Renal cortex interstitium (tissue), 11 donors: ENCODE results near the gene ODR4. TPM values are rescaled to one million over a fixed set of nuclear protein-coding genes. Genes with fewer than 3 reads are reported as not detected.
"Not testable (repeated sequence)": the region's sequence is repeated elsewhere in the genome, so short reads cannot be mapped to it uniquely, and the experiment has no call there.

Experiments used
- DNase-seq, 11 donors: peaks; one replicate each; pipeline ENCODE4 v3.0.0-alpha.2; 2013; ENCODE audit warnings: low read depth in 9 of 11, low spot score in 4 of 11; ENCODE audit errors: extremely low read depth in 1 of 11
- polyA plus RNA-seq, 3 donors: library from polyadenylated mRNA; unstranded; fragments of 120-200 nt; gene quantifications; one replicate each; pipeline ENCODE4 v1.2.1, GENCODE V29; 2013; ENCODE audit not compliant: insufficient read length in 3 of 3

The ODR4 gene
- polyA plus RNA-seq, 3 donors, result 25.5 to 32.4 (median 29.5) TPM

- no peak for DNase-seq
These were observed 33.5 kb downstream of the ODR4 start for GRCh38 chr1:186409091-186409490.

GRCh38 chr1:186413319-186413718 lies 37.7 kb downstream of the ODR4 start:
- no peak for DNase-seq

- no peak for DNase-seq
These were observed 42.9 kb downstream of the ODR4 start for GRCh38 chr1:186418503-186418902.

- DNase-seq, result no peak
These were observed 44.7 kb downstream of the ODR4 start for GRCh38 chr1:186420311-186420710.

GRCh38 chr1:186420923-186421322 lies 45.3 kb downstream of the ODR4 start:
- no peak for DNase-seq

GRCh38 chr1:186421446-186421845 lies 45.8 kb downstream of the ODR4 start:
- DNase-seq, result no peak

GRCh38 chr1:186424539-186424938 lies 48.9 kb downstream of the ODR4 start:
- no peak for DNase-seq

- DNase-seq, result no peak
These were observed 50.5 kb downstream of the ODR4 start for GRCh38 chr1:186426118-186426517.

GRCh38 chr1:186429017-186429416 lies 53.4 kb downstream of the ODR4 start:
- DNase-seq, result no peak

- no peak for DNase-seq
These were observed 59.7 kb downstream of the ODR4 start for GRCh38 chr1:186435336-186435735.

GRCh38 chr1:186438567-186438966 lies 62.9 kb downstream of the ODR4 start:
- DNase-seq, result no peak

- no peak for DNase-seq
These were observed 64.9 kb downstream of the ODR4 start for GRCh38 chr1:186440584-186440983.

- DNase-seq, result no peak
These were observed 67.2 kb downstream of the ODR4 start for GRCh38 chr1:186442651-186443375.

GRCh38 chr1:186443638-186444037 lies 68.0 kb downstream of the ODR4 start:
- no peak for DNase-seq

GRCh38 chr1:186446152-186446551 lies 70.5 kb downstream of the ODR4 start:
- no peak for DNase-seq

GRCh38 chr1:186454981-186455380 lies 79.3 kb downstream of the ODR4 start:
- DNase-seq, result no peak

GRCh38 chr1:186456729-186457255 lies 81.2 kb downstream of the ODR4 start:
- no peak for DNase-seq

- not testable (repeated sequence) for DNase-seq
These were observed 83.5 kb downstream of the ODR4 start for GRCh38 chr1:186459161-186459560.

- DNase-seq, result no peak
These were observed 85.4 kb downstream of the ODR4 start, which contains the start of gene PDC for GRCh38 chr1:186461014-186461413. PDC (minus strand) TSS chr1:186461114; CDS start chr1:186449459, 11,655 bp downstream.

GRCh38 chr1:186463511-186463910 lies 87.9 kb downstream of the ODR4 start:
- DNase-seq, result no peak

GRCh38 chr1:186463926-186464325 lies 88.3 kb downstream of the ODR4 start:
- DNase-seq, result no peak
